Measurements from ENCODE around the gene PPP3CB.

The PPP3CB gene

GRCh38 chr10:73444457-73444856, 51.4 kb downstream of the PPP3CB start:
- Histone ChIP-seq H3K36me3 (ENCODE audit: control insufficient read depth, low read depth, low read length) (peaks cover 6% of the 10 kb centered on the region), H3K9ac (ENCODE audit: low read length) (no peak overlapping the region), H3K27me3 (ENCODE audit: control insufficient read depth, insufficient read depth, low read length) (no peaks in the 10 kb centered on the region), H3K4me1 (ENCODE audit: control insufficient read depth, low read depth, low read length) (no peaks in the 10 kb centered on the region), H3K9me3 (ENCODE audit: control insufficient read depth, low read depth, low read length) (no peaks in the 10 kb centered on the region), H3K4me3 (ENCODE audit: low read length) (no peak overlapping the region), H3K27ac (ENCODE audit: low read length) (no peak overlapping the region)

GRCh38 chr10:73439605-73440312, 56.1 kb downstream of the PPP3CB start:
- H3K4me1 ChIP-seq (ENCODE audit: control insufficient read depth, low read depth, low read length) = no peaks in the 10 kb centered on the region
- H3K36me3 ChIP-seq (ENCODE audit: control insufficient read depth, low read depth, low read length) = peaks cover 12% of the 10 kb centered on the region
- H3K4me3 ChIP-seq (ENCODE audit: low read length) = no peak overlapping the region
- H3K27ac ChIP-seq (ENCODE audit: low read length) = no peak overlapping the region
- H3K9ac ChIP-seq (ENCODE audit: low read length) = no peak overlapping the region
- no peaks in the 10 kb centered on the region for H3K9me3 ChIP-seq (ENCODE audit: control insufficient read depth, low read depth, low read length)
- no peaks in the 10 kb centered on the region for H3K27me3 ChIP-seq (ENCODE audit: control insufficient read depth, insufficient read depth, low read length)

- Histone ChIP-seq H3K4me1 (ENCODE audit: control insufficient read depth, low read depth, low read length) (no peaks in the 10 kb centered on the region), H3K9me3 (ENCODE audit: control insufficient read depth, low read depth, low read length) (no peaks in the 10 kb centered on the region), H3K27me3 (ENCODE audit: control insufficient read depth, insufficient read depth, low read length) (no peaks in the 10 kb centered on the region), H3K36me3 (ENCODE audit: control insufficient read depth, low read depth, low read length) (peaks cover 7% of the 10 kb centered on the region), H3K9ac (ENCODE audit: low read length) (no peak overlapping the region), H3K4me3 (ENCODE audit: low read length) (no peak overlapping the region), H3K27ac (ENCODE audit: low read length) (no peak overlapping the region)
Measured at GRCh38 chr10:73439055-73439454, 56.8 kb downstream of the PPP3CB start.

GRCh38 chr10:73433538-73433867, 62.3 kb downstream of the PPP3CB start, which contains the start of gene MSS51:
TSS of gene MSS51 (minus strand) at chr10:73433561. CDS start at chr10:73428284, 5,277 bp downstream.
- Histone ChIP-seq H3K27me3 (ENCODE audit: control insufficient read depth, insufficient read depth, low read length) (no peaks in the 10 kb centered on the region), H3K27ac (ENCODE audit: low read length) (no peak within 1 kb of the TSS), H3K9me3 (ENCODE audit: control insufficient read depth, low read depth, low read length) (no peaks in the 10 kb centered on the region), H3K4me3 (ENCODE audit: low read length) (no peak within 1 kb of the TSS), H3K4me1 (ENCODE audit: control insufficient read depth, low read depth, low read length) (no peaks in the 10 kb centered on the region), H3K36me3 (ENCODE audit: control insufficient read depth, low read depth, low read length) (peaks cover 7% of the 10 kb centered on the region), H3K9ac (ENCODE audit: low read length) (no peak within 1 kb of the TSS)

GRCh38 chr10:73432646-73433537, 62.9 kb downstream of the PPP3CB start:
- no peak overlapping the region for H3K4me3 ChIP-seq (ENCODE audit: low read length)
- no peaks in the 10 kb centered on the region for H3K27me3 ChIP-seq (ENCODE audit: control insufficient read depth, insufficient read depth, low read length)
- no peak overlapping the region for H3K27ac ChIP-seq (ENCODE audit: low read length)
- no peaks in the 10 kb centered on the region for H3K4me1 ChIP-seq (ENCODE audit: control insufficient read depth, low read depth, low read length)
- no peak overlapping the region for H3K9ac ChIP-seq (ENCODE audit: low read length)
- peaks cover 3% of the 10 kb centered on the region for H3K36me3 ChIP-seq (ENCODE audit: control insufficient read depth, low read depth, low read length)
- H3K9me3 ChIP-seq (ENCODE audit: control insufficient read depth, low read depth, low read length) = no peaks in the 10 kb centered on the region

GRCh38 chr10:73426318-73426717, 69.5 kb downstream of the PPP3CB start:
- Histone ChIP-seq H3K36me3 (ENCODE audit: control insufficient read depth, low read depth, low read length) (peaks cover 20% of the 10 kb centered on the region), H3K4me1 (ENCODE audit: control insufficient read depth, low read depth, low read length) (no peaks in the 10 kb centered on the region), H3K9me3 (ENCODE audit: control insufficient read depth, low read depth, low read length) (no peaks in the 10 kb centered on the region), H3K27ac (ENCODE audit: low read length) (no peak overlapping the region), H3K9ac (ENCODE audit: low read length) (no peak overlapping the region), H3K4me3 (ENCODE audit: low read length) (no peak overlapping the region), H3K27me3 (ENCODE audit: control insufficient read depth, insufficient read depth, low read length) (no peaks in the 10 kb centered on the region)

GRCh38 chr10:73424478-73424877, 71.3 kb downstream of the PPP3CB start:
- peaks cover 20% of the 10 kb centered on the region for H3K36me3 ChIP-seq (ENCODE audit: control insufficient read depth, low read depth, low read length)
- no peaks in the 10 kb centered on the region for H3K4me1 ChIP-seq (ENCODE audit: control insufficient read depth, low read depth, low read length)
- no peak overlapping the region for H3K9ac ChIP-seq (ENCODE audit: low read length)
- no peak overlapping the region for H3K27ac ChIP-seq (ENCODE audit: low read length)
- no peaks in the 10 kb centered on the region for H3K27me3 ChIP-seq (ENCODE audit: control insufficient read depth, insufficient read depth, low read length)
- no peaks in the 10 kb centered on the region for H3K9me3 ChIP-seq (ENCODE audit: control insufficient read depth, low read depth, low read length)
- H3K4me3 ChIP-seq (ENCODE audit: low read length) = no peak overlapping the region

GRCh38 chr10:73423309-73423708, 72.5 kb downstream of the PPP3CB start:
- no peak overlapping the region for H3K9ac ChIP-seq (ENCODE audit: low read length)
- no peaks in the 10 kb centered on the region for H3K9me3 ChIP-seq (ENCODE audit: control insufficient read depth, low read depth, low read length)
- no peaks in the 10 kb centered on the region for H3K27me3 ChIP-seq (ENCODE audit: control insufficient read depth, insufficient read depth, low read length)
- H3K4me1 ChIP-seq (ENCODE audit: control insufficient read depth, low read depth, low read length) = no peaks in the 10 kb centered on the region
- peaks cover 20% of the 10 kb centered on the region for H3K36me3 ChIP-seq (ENCODE audit: control insufficient read depth, low read depth, low read length)
- no peak overlapping the region for H3K27ac ChIP-seq (ENCODE audit: low read length)
- no peak overlapping the region for H3K4me3 ChIP-seq (ENCODE audit: low read length)

- H3K27me3 ChIP-seq (ENCODE audit: control insufficient read depth, insufficient read depth, low read length) = no peaks in the 10 kb centered on the region
Measured at GRCh38 chr10:73416571-73416970, 79.3 kb downstream of the PPP3CB start.

GRCh38 chr10:73414230-73414945, 81.4 kb downstream of the PPP3CB start:
- H3K4me3 ChIP-seq (ENCODE audit: low read length) = peak overlapping the region; percentile 94
- no peaks in the 10 kb centered on the region for H3K9me3 ChIP-seq (ENCODE audit: control insufficient read depth, low read depth, low read length)
- H3K27me3 ChIP-seq (ENCODE audit: control insufficient read depth, insufficient read depth, low read length) = no peaks in the 10 kb centered on the region
- H3K9ac ChIP-seq (ENCODE audit: low read length) = peak overlapping the region; percentile 83
- H3K36me3 ChIP-seq (ENCODE audit: control insufficient read depth, low read depth, low read length) = no peaks in the 10 kb centered on the region
- peak overlapping the region; percentile 83 for H3K27ac ChIP-seq (ENCODE audit: low read length)
- H3K4me1 ChIP-seq (ENCODE audit: control insufficient read depth, low read depth, low read length) = peaks cover 10% of the 10 kb centered on the region

More at GRCh38 chr10:73416571-73416970, 79.3 kb downstream of the PPP3CB start:
- H3K4me1 ChIP-seq (ENCODE audit: control insufficient read depth, low read depth, low read length) = peaks cover 10% of the 10 kb centered on the region
- H3K27ac ChIP-seq (ENCODE audit: low read length) = no peak overlapping the region
- no peak overlapping the region for H3K4me3 ChIP-seq (ENCODE audit: low read length)
- H3K9ac ChIP-seq (ENCODE audit: low read length) = no peak overlapping the region
- no peaks in the 10 kb centered on the region for H3K36me3 ChIP-seq (ENCODE audit: control insufficient read depth, low read depth, low read length)
- no peaks in the 10 kb centered on the region for H3K9me3 ChIP-seq (ENCODE audit: control insufficient read depth, low read depth, low read length)

- peaks cover 10% of the 10 kb centered on the region for H3K4me1 ChIP-seq (ENCODE audit: control insufficient read depth, low read depth, low read length)
- H3K27ac ChIP-seq (ENCODE audit: low read length) = peak within 1 kb of the TSS; percentile 83
- H3K36me3 ChIP-seq (ENCODE audit: control insufficient read depth, low read depth, low read length) = no peaks in the 10 kb centered on the region
- H3K4me3 ChIP-seq (ENCODE audit: low read length) = peak within 1 kb of the TSS; percentile 94
- peak within 1 kb of the TSS; percentile 83 for H3K9ac ChIP-seq (ENCODE audit: low read length)
- H3K27me3 ChIP-seq (ENCODE audit: control insufficient read depth, insufficient read depth, low read length) = no peaks in the 10 kb centered on the region
- no peaks in the 10 kb centered on the region for H3K9me3 ChIP-seq (ENCODE audit: control insufficient read depth, low read depth, low read length)
Measured at GRCh38 chr10:73413528-73414229, 82.1 kb downstream of the PPP3CB start, which contains the start of gene ANXA7. TSS of gene ANXA7 (minus strand) at chr10:73414058. CDS start at chr10:73400856, 13,202 bp downstream.
